ENCODE data around the gene CDCP2.

Gene CDCP2

DNA sequence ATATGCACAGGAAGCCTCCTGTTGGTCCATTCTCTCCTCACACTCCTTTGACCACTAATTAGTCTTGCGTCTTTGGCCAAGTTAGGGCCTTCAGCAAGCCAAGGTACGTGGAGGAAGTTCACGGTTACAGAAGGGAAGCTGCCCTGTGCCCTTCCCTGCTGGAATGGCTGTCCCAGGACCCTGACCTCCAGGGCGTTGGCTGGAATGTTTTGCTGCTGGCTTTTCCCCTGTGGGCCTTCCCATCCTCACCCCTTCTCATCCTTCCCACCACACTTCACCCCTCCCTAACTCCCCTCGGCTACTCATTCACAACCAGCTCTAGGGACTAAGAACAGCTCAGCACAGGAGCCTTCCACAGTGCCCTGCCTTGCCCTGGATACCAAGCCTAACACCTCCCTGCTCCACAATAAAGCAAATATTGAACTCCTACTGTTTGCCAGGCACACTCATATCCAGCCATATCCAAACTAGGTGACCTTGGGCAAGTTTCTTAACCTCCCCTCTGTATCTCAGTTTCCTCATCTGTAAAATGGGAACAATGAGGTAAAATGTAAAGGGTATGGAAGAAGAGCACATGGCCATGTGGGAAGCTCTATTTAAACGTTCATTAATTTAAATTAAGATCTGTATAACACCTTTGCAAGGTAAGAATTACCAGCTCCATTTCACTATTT lies 8.8 kb upstream of the CDCP2 start:
- H3K4me3 ChIP-seq (ENCODE audit: low read depth, low read length), result no peak overlapping the region
- no peak for TF ChIP-seq CTCF (IDR thresholded peaks at IDR 0.05; ENCODE audit: insufficient read depth, low read depth, low read length, missing control alignments)
- no peak for DNase-seq (ENCODE audit: low read depth)

GRCh38 chr1:54160351-54160750 lies 7.6 kb upstream of the CDCP2 start:
- no peak overlapping the region for H3K4me3 ChIP-seq (ENCODE audit: low read depth, low read length)
- DNase-seq (ENCODE audit: low read depth), result no peak
- TF ChIP-seq CTCF (IDR thresholded peaks at IDR 0.05; ENCODE audit: insufficient read depth, low read depth, low read length, missing control alignments), result no peak

DNA sequence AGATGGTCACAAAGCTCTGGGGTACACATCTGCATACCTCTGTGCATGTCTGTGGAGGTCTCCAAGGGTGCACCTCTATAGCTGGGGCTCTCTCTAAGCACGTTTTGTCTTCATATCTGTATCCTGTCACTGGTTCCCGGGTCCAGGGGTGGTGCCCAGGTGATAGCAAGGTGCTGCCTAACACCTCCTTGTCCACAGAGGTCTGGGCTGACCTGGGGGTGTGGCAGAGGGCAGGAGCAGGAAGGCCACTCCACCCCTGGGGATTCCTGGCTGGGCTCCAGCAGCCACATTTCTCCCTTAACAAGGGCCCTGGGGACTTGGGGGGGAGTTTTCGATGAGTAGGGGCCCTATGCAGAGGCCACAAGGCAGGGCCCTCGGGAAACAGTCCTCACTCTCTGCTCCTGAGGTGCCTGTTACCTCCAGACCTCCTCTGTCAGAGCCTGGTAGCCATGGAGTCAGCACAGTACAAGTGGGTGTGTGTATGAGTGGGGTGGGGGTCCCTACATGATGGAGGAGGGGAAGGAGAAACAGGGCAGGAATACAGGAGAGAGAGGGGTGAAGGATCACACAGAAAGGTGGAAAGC lies 7.0 kb upstream of the CDCP2 start:
- no peak for DNase-seq (ENCODE audit: low read depth)
- H3K4me3 ChIP-seq (ENCODE audit: low read depth, low read length), result no peak overlapping the region
- no peak for TF ChIP-seq CTCF (IDR thresholded peaks at IDR 0.05; ENCODE audit: insufficient read depth, low read depth, low read length, missing control alignments)

GRCh38 chr1:54158071-54158470 lies 5.3 kb upstream of the CDCP2 start:
- no peak for DNase-seq (ENCODE audit: low read depth)
- no peak for TF ChIP-seq CTCF (IDR thresholded peaks at IDR 0.05; ENCODE audit: insufficient read depth, low read depth, low read length, missing control alignments)
- no peak overlapping the region for H3K4me3 ChIP-seq (ENCODE audit: low read depth, low read length)

- DNase-seq (ENCODE audit: low read depth), result no peak
- TF ChIP-seq CTCF (IDR thresholded peaks at IDR 0.05; ENCODE audit: insufficient read depth, low read depth, low read length, missing control alignments), result no peak
- H3K4me3 ChIP-seq (ENCODE audit: low read depth, low read length), result no peak overlapping the region
Measured at GRCh38 chr1:54157401-54157800, 4.6 kb upstream of the CDCP2 start.

DNA sequence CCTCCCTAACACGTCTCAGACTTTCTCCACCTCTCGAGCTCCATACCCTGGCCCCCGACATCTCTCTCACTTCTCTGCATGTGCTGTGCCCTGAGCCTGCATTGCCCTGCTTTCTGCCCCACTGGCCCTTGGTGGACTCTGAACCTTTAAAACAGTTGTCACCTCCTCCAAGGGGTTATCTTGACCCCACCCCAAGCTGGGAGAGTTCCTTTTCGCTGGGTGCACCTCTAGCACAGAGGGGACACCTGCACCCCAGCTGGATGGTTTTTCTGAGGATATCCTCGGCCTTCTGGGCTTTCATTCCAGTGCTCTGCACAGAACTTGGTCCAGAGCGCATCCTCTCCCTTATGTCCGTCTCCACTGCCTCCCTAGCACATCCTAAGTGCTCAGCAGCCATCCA lies 4.2 kb upstream of the CDCP2 start:
- no peak for TF ChIP-seq CTCF (IDR thresholded peaks at IDR 0.05; ENCODE audit: insufficient read depth, low read depth, low read length, missing control alignments)
- no peak for DNase-seq (ENCODE audit: low read depth)
- no peak overlapping the region for H3K4me3 ChIP-seq (ENCODE audit: low read depth, low read length)

DNA sequence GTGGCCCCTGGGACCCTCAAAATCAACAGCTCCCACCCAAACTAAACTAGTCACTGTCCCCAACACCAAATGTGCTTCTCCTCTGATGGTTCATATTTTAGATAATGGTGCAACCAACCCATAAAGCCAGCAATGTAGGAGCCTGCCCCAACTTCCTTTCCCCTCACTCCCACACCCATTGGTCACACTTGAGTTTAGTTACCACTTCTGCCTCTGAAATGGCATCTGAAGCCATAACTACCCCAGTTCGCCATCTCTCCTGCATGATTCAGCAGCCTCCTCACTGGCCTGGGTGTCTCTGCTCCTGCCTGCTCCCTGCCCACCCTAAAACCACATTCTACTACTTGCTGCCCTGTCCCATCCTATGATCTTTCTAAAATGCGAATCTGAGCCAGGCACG lies 3.4 kb upstream of the CDCP2 start:
- no peak for DNase-seq (ENCODE audit: low read depth)
- no peak overlapping the region for H3K4me3 ChIP-seq (ENCODE audit: low read depth, low read length)
- no peak for TF ChIP-seq CTCF (IDR thresholded peaks at IDR 0.05; ENCODE audit: insufficient read depth, low read depth, low read length, missing control alignments)

All from GM12865 (cell line).